CD14-positive monocyte (primary cell): ENCODE measurements around the gene AHNAK2. TPM values are rescaled to one million over a fixed set of nuclear protein-coding genes. Genes with fewer than 3 reads are reported as not detected.

Experiments
- DNase-seq, 3 donors: peaks; one replicate each; pipeline ENCODE4 v3.0.0-alpha.2; 2011 to 2022
- H2AFZ ChIP-seq: 2 replicates; pipeline ENCODE4 v1.6.0; 2012; ENCODE audit warnings: mild to moderate bottlenecking, low read depth, low read length, inconsistent platforms; ENCODE audit not compliant: insufficient read depth, poor library complexity, severe bottlenecking
- H3K27ac ChIP-seq, 2 donors: 1 replicate in 1 of 2; 2 replicates in 1 of 2; pipeline ENCODE4 v1.5.1; 2012 to 2013; ENCODE audit warnings: low read length in 2 of 2, control low read depth in 1 of 2, inconsistent platforms in 1 of 2, low read depth in 1 of 2, mild to moderate bottlenecking in 1 of 2
- H3K27me3 ChIP-seq, 2 donors: one replicate each; pipeline versions ENCODE4 v1.6.0 to v1.6.1; 2011 to 2013; ENCODE audit warnings: low read length in 2 of 2; ENCODE audit not compliant: control insufficient read depth in 2 of 2, insufficient read depth in 2 of 2
- H3K36me3 ChIP-seq, 2 donors: replicated peaks in 1 of 2; 1 replicate in 1 of 2; 2 replicates in 1 of 2; pipeline versions ENCODE4 v1.5.1 to v1.6.1; 2012 to 2013; ENCODE audit warnings: low read length in 2 of 2, control low read depth in 1 of 2, inconsistent platforms in 1 of 2, mild to moderate bottlenecking in 1 of 2; ENCODE audit not compliant: insufficient read depth in 2 of 2, control insufficient read depth in 1 of 2
- H3K4me1 ChIP-seq, 2 donors: 1 replicate in 1 of 2; 2 replicates in 1 of 2; pipeline versions ENCODE4 v1.5.1 to v1.6.1; 2012 to 2013; ENCODE audit warnings: low read length in 2 of 2, control low read depth in 1 of 2, inconsistent platforms in 1 of 2, mild to moderate bottlenecking in 1 of 2, moderate library complexity in 1 of 2; ENCODE audit not compliant: insufficient read depth in 2 of 2, control insufficient read depth in 1 of 2
- H3K4me2 ChIP-seq: replicated peaks from 2 replicates; pipeline ENCODE3; 2012; ENCODE audit warnings: low read length, moderate library complexity, mild to moderate bottlenecking; ENCODE audit not compliant: poor library complexity, severe bottlenecking; ENCODE audit errors: extremely low read depth
- H3K4me3 ChIP-seq, 3 experiments: fragments of 200-600 bp in 1 of 3; sonication (generic) in 1 of 3; replicated peaks in 1 of 3; 1 replicate in 2 of 3; 2 replicates in 1 of 3; pipeline ENCODE4 v1.5.1; 2011 to 2013; ENCODE audit warnings: low read length in 3 of 3, mild to moderate bottlenecking in 3 of 3, control low read depth in 2 of 3, low read depth in 2 of 3, inconsistent platforms in 1 of 3, moderate library complexity in 1 of 3
- H3K79me2 ChIP-seq: 2 replicates; pipeline ENCODE4 v1.6.0; 2012; ENCODE audit warnings: mild to moderate bottlenecking, control low read depth, inconsistent platforms, low read length, moderate library complexity; ENCODE audit not compliant: insufficient read depth
- H3K9ac ChIP-seq: 2 replicates; pipeline ENCODE4 v1.6.0; 2017; ENCODE audit warnings: low read length, mild to moderate bottlenecking; ENCODE audit not compliant: insufficient read depth, poor library complexity, severe bottlenecking
- H3K9me3 ChIP-seq, 2 donors: replicated peaks in 1 of 2; 1 replicate in 1 of 2; 2 replicates in 1 of 2; pipeline versions ENCODE4 v1.5.1 to v1.6.1; 2012 to 2013; ENCODE audit warnings: low read length in 2 of 2, control low read depth in 1 of 2; ENCODE audit not compliant: control insufficient read depth in 1 of 2, insufficient read depth in 1 of 2
- H4K20me1 ChIP-seq: 2 replicates; pipeline ENCODE4 v1.6.0; 2012; ENCODE audit warnings: mild to moderate bottlenecking, low read length, control low read depth, moderate library complexity; ENCODE audit not compliant: insufficient read depth
- H3K27ac Mint-ChIP-seq, 7 donors: one replicate each; pipeline ENCODE4 v1.8.0; 2020; ENCODE audit warnings: mild to moderate bottlenecking in 7 of 7, mixed read lengths in 7 of 7, moderate library complexity in 6 of 7, inconsistent platforms in 2 of 7
- H3K27me3 Mint-ChIP-seq, 3 donors: one replicate each; pipeline ENCODE4 v1.8.0; 2021 to 2022; ENCODE audit warnings: low read depth in 3 of 3, mild to moderate bottlenecking in 3 of 3, mixed read lengths in 3 of 3, moderate library complexity in 3 of 3, inconsistent platforms in 1 of 3
- H3K36me3 Mint-ChIP-seq, 2 donors: one replicate each; pipeline ENCODE4 v1.8.0; 2020; ENCODE audit warnings: mixed read lengths in 2 of 2, inconsistent platforms in 1 of 2, mild to moderate bottlenecking in 1 of 2
- H3K4me1 Mint-ChIP-seq: one replicate; pipeline ENCODE4 v1.8.0; 2020; ENCODE audit warnings: mild to moderate bottlenecking, mixed read lengths
- H3K4me3 Mint-ChIP-seq, 2 donors: one replicate each; pipeline ENCODE4 v1.8.0; 2020; ENCODE audit warnings: mild to moderate bottlenecking in 2 of 2, mixed read lengths in 2 of 2, moderate library complexity in 1 of 2
- H3K9me3 Mint-ChIP-seq, 7 donors: one replicate each; pipeline ENCODE4 v1.8.0; 2020 to 2022; ENCODE audit warnings: mixed read lengths in 7 of 7, mild to moderate bottlenecking in 6 of 7, moderate library complexity in 6 of 7, inconsistent platforms in 2 of 7
- CTCF ChIP-seq: fragments of 200-600 bp; IDR thresholded peaks from one replicate; pipeline ENCODE4 v1.8.0; 2022; ENCODE audit warnings: antibody characterized with exemption, mild to moderate bottlenecking
- WGBS: methylation state at CpG from one replicate; pipeline ENCODE4 v1.1.5; 2013; ENCODE audit warnings: missing lambda C conversion rate; ENCODE audit not compliant: insufficient coverage; 5-methylcytosine and 5-hydroxymethylcytosine counted together
- intact Hi-C, 2 donors: fragments of 100-400 bp; cut with micrococcal nuclease; formaldehyde crosslinking; loops; one replicate each; pipeline versions ENCODE4 v1.15.0 to v1.15.1; 2023
- polyA plus RNA-seq, 3 donors: library from polyadenylated mRNA; depleted of rRNA in 1 of 3; unstranded in 2 of 3; stranded (reverse) in 1 of 3; fragments of 300-500 nt in 2 of 3; fragments of >200 nt in 1 of 3; fragmentation: Illumina TruSeq in 2 of 3; gene quantifications; 1 replicate in 2 of 3; 2 replicates in 1 of 3; pipeline ENCODE4 v1.2.3, GENCODE V29; 2012 to 2021

AHNAK2 gene
- polyA plus RNA-seq, 3 donors, result 0.01 TPM; not detected in 2

- Histone ChIP-seq H3K4me2 (no peak overlapping the region), H3K4me3 (no peak overlapping the region), H4K20me1 (no peaks in the 10 kb centered on the region), H3K27me3 (peaks cover 2 to 23% of the 10 kb centered on the region in 2 donors), H3K4me1 (no peaks in the 10 kb centered on the region), H3K79me2 (no peaks in the 10 kb centered on the region), H3K9me3 (no peaks in the 10 kb centered on the region), H3K27ac (no peak overlapping the region), H3K36me3 (no peaks in the 10 kb centered on the region), H2AFZ (no peak overlapping the region), H3K9ac (no peak overlapping the region)
- DNase-seq, result no peak
- Mint-ChIP-seq H3K27ac (no peak overlapping the region), H3K4me1 (peaks cover 4% of the 10 kb centered on the region), H3K36me3 (no peaks in the 10 kb centered on the region), H3K27me3 (peaks cover 20 to 38% (median 29%) of the 10 kb centered on the region in 3 donors), H3K4me3 (peak overlapping the region in 1 of 2 donors; percentile 63), H3K9me3 (peaks cover 0 to 3% (median 0%) of the 10 kb centered on the region in 7 donors)
- no peak for TF ChIP-seq CTCF
- WGBS, result 15% methylated on average over 9 of the region's 12 CpGs
- intact Hi-C loops, result no loop called here
Observed at GRCh38 chr14:104968153-104968527, 10.0 kb downstream of the AHNAK2 start.

GRCh38 chr14:104967386-104968152, 10.6 kb downstream of the AHNAK2 start:
- Histone ChIP-seq H3K4me1 (no peaks in the 10 kb centered on the region), H3K36me3 (no peaks in the 10 kb centered on the region), H3K9me3 (no peaks in the 10 kb centered on the region), H4K20me1 (no peaks in the 10 kb centered on the region), H2AFZ (no peak overlapping the region), H3K4me3 (no peak overlapping the region), H3K4me2 (no peak overlapping the region), H3K27me3 (peaks cover 2 to 23% of the 10 kb centered on the region in 2 donors), H3K9ac (no peak overlapping the region), H3K79me2 (no peaks in the 10 kb centered on the region), H3K27ac (no peak overlapping the region)
- H3K36me3 Mint-ChIP-seq, result no peaks in the 10 kb centered on the region
- peaks cover 0 to 3% (median 0%) of the 10 kb centered on the region in 7 donors for H3K9me3 Mint-ChIP-seq
- peaks cover 4% of the 10 kb centered on the region for H3K4me1 Mint-ChIP-seq
- 6% methylated on average over 27 of the region's 36 CpGs for WGBS
- TF ChIP-seq CTCF, result no peak
- peak in 1 of 3 donors; percentile 8 for DNase-seq
- peak overlapping the region in 1 of 2 donors; percentile 63 for H3K4me3 Mint-ChIP-seq
- peaks cover 20 to 38% (median 29%) of the 10 kb centered on the region in 3 donors for H3K27me3 Mint-ChIP-seq
- intact Hi-C loops, result no loop called here
- no peak overlapping the region for H3K27ac Mint-ChIP-seq
